Amniotic epithelial cell (primary cell): ENCODE measurements around the gene TCEANC.
"Not testable (repeated sequence)": the region's sequence is repeated elsewhere in the genome, so short reads cannot be mapped to it uniquely, and the experiment has no call there.

Experiments
- DNase-seq: peaks from one replicate; pipeline ENCODE4 v3.0.0-alpha.2; 2010; ENCODE audit warnings: low read depth

The TCEANC gene, protein sequence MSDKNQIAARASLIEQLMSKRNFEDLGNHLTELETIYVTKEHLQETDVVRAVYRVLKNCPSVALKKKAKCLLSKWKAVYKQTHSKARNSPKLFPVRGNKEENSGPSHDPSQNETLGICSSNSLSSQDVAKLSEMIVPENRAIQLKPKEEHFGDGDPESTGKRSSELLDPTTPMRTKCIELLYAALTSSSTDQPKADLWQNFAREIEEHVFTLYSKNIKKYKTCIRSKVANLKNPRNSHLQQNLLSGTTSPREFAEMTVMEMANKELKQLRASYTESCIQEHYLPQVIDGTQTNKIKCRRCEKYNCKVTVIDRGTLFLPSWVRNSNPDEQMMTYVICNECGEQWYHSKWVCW

DNA sequence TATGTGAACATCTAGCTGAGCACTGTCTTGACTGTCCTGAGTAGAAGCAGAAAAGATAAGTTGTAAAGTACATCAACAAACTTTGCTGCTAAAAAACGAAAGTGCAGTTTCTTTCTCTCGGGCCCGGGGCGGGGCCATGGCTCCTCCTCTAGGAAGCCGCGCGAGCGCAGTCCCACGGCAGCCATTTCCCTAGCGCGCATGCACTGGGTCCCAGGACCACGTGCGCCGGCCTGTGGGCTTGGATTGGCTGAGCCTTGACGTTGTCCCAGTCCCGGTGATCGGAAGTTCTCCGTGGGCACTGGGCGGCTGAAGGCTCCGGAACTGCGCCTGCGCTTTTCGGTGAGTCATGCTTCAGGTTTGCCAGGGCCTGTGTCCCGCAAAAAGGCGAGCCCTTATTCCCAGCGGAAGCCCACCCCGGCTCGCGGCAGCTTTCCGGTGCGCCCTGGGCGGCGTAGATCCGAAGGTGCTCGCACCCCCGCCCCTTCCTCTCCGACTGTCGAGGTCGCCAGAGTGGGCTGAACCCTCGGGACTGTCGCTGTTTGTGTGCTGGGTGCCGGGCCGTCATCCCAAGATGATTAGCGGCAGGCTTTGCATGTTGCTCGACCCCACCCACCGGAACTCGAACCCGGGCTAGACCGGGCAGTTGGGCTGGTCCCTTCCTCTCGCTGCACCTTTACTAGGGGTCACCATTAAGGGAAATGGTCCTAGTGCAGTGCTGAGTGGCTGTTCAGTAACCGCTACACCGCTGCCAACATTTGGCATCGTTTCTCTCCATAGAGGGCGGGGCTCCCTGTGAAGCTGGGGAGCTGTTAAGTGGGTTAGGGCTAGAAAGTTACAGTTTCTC lies at the start of gene TCEANC:
Gene TCEANC (plus strand): TSS at position 292 of the 844 bp plus-strand sequence. CDS start 9,368 bp downstream, outside the sequence.
- peak; percentile 95 for DNase-seq

DNA sequence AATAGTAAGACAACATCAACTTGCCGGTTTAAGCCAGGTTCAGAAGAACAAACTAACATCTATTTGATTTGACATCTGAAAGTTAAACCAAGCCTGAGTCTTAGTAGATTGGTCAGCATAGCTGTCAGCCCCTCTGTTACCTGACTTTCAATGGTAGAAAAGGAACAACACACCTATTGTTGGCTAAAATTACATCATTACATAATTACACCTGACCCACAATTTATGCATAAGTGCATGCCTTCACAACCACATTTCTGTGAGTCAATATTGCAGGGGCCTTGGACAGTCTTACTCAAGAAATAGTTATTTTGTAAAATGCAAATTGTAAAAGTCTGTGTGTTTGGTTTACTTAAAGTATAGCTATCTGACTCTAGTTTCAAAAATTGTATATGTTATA lies 47.3 kb upstream of the TCEANC start:
- DNase-seq: no peak

DNA sequence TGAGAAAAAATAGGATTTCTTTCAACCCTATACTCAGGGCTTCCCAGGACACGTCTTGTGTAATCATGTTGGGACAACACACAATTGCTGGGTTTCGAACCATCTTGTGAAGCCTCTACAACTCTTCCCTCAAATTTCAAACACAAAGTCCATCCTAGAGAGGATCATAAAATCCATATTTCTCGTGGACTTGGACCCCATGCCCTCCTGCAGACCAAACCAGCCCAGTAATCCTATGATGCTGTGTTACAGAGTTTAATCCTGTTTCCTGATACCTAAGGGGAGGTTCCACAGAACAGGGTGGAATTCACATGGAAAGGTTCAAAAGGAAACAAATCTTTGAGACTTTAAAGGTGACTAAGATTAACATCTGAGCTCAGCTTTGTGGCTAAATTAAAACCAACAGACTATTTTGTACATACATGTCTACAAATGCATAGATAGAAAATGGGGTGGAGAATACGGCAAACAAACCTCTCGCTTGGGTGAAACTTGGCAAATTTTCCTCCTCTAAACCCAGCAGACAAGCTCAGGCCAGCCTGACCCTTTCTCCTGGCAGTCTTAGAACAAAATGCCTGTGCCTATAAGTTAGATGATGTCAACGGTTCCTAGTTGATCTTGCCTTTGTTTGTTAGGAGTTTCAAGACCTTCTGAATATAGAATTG lies 45.5 kb upstream of the TCEANC start:
- DNase-seq: no peak

DNA sequence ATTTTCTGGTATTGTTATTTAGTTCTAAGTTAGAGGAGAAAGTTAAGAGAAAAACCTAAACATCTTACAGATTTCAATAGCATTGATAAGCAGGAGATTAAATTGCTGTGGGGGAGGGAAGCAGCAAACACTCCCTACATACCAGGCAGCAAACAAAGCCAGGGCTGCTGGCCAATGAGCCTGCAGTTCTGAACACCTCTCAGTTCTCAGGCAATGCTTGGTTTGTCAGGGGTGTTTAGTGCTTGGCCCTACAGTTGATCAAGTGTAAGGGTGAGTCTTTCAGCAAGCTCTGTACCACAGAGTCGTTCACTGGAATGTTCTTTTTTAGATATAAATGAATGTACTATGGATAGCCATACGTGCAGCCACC lies 45.0 kb upstream of the TCEANC start:
- DNase-seq: no peak

DNA sequence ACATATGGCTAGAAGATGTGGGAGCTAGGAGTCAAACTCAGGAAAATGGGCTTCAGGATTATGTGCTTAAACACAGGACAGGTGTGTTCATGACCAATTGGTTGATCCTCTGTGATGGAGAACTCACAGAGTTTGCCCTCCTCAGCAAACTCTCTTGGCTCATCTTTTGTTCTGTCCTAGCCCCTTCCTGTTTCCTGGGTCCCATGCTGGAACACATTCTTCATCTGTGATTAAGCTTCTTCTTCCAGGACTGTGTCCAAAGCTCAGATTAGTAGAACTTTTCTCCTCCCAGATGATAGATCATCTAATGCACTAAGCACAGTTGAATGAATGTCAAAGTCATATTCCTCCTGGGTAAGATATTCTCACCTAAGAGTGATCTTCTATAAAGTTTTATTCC lies 38.8 kb upstream of the TCEANC start:
- DNase-seq: no peak

DNA sequence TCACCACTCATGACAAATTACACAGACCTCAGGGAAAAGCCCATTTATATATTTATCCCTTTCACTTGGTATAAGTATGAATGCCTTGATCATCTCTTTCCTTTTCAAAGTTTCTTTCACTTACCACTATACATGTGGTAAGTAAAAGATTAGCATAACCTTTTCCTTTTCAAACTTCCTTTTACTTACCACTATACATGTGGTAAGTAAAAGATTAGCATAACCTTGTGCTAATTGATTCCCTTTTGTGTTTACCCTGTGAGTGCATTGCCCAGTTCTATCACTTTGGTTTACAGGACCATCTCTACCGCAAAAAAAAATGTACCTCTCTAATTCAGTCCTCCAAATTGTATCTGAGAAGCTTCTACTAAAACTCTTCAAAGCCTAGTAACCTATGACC lies 32.7 kb upstream of the TCEANC start:
- no peak for DNase-seq

DNA sequence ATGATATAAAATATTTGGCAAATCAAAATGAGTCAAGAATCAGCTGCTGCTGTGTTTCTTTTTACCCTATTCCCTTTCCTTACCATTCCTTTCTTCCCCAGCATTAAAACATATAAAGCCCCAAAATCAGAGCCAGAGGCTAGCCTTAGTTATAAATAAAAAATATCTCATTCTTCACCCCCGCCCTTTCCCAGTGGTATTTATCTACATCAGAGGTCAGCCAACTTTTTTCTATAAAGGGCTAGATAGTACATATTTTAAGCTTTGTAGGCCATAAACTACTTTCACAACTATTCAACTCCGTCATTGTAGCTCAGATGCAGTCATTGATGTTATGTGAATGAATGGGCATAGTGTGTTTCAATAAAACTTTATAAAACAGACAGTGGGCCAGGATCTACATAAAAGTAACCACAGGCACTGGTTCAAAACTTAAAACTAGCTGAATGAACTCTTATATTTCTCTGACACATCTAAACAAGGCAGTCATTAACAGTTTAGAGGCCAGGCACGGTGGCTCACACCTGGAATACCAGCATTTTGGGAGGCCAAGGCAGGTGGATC lies 30.5 kb upstream of the TCEANC start:
- no peak for DNase-seq

DNA sequence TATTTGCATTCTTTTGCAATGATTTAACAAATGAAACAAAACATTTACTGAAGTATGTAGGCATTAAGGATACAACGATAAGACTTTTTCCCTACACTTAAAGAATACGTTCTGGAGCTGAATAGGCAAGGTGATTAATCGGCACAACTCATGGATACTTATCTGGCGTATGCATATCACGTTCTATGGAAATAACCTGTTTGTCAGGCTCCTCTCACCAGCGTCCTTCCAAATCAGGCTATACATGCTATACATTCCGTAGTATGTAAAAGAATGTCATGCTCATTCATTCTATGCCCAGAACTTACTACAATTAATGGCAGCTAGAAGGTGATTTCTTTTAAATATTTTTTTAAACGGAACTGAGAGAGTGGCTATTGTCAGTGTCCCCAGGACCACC lies 25.6 kb upstream of the TCEANC start:
- DNase-seq: no peak

DNA sequence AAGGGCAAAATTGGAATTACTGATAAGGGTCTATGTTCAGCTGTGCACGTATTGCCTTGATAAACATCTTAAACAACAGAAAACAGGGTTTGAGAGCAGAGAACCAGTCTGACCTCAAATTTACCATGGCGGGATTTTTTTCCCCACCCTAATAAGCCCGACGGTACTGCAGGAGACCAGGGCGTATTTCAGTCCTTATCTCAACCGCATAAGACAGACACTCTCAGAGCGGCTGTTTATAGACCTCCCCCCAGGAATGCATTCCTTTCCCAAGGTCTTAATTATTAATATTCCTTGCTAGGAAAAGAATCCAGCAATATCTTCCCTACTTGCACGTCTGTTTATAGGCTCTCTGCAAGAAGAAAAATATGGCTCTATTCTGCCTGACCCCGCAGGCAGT lies 15.7 kb upstream of the TCEANC start:
- not testable (repeated sequence) for DNase-seq

DNA sequence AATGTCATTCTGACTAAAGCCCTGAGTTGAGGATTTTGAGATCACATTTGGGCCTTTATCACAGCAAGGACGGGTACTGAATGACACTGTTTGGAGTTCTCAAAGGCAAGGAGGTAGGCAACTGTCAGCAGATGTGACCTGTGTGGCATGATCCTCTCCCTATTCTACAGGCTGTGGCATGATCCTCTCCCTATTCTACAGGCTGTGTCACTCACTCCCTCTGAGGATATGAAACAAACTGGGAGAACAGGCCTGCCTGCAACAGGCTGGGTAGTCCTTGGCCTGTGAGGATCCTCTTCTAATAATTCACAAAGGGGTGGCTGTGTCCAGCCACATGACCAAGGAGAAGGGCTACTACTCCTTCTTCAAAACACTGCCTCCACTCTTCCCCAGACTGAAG lies 14.9 kb upstream of the TCEANC start:
- no peak for DNase-seq

DNA sequence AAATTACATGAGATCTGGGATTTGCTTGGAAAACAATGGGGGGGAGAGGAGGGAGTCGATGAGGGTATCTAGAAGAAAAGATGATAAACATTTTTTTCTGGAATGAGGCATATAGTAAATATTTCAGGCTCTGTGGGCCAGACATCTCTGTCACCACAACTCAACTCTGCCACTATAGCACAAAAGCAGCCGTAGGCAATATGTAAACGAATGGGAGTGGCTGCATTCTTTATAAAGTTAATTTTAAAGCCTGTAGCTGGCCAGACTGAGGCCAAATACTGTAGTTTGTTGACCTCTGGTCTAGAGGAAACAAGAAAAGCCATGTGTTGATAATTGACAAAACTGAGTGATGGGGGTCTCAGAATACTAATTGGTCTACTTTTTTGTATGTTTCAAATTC lies 14.1 kb upstream of the TCEANC start:
- no peak for DNase-seq

DNA sequence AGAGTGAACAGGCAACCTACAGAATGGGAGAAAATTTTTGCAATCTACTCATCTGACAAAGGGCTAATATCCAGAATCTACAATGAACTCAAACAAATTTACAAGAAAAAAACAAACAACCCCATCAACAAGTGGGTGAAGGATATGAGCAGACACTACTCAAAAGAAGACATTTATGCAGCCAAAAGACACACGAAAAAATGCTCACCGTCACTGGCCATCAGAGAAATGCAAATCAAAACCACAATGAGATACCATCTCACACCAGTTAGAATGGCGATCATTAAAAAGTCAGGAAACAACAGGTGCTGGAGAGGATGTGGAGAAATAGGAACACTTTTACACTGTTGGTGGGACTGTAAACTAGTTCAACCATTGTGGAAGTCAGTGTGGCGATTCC lies 11.3 kb upstream of the TCEANC start:
- not testable (repeated sequence) for DNase-seq

DNA sequence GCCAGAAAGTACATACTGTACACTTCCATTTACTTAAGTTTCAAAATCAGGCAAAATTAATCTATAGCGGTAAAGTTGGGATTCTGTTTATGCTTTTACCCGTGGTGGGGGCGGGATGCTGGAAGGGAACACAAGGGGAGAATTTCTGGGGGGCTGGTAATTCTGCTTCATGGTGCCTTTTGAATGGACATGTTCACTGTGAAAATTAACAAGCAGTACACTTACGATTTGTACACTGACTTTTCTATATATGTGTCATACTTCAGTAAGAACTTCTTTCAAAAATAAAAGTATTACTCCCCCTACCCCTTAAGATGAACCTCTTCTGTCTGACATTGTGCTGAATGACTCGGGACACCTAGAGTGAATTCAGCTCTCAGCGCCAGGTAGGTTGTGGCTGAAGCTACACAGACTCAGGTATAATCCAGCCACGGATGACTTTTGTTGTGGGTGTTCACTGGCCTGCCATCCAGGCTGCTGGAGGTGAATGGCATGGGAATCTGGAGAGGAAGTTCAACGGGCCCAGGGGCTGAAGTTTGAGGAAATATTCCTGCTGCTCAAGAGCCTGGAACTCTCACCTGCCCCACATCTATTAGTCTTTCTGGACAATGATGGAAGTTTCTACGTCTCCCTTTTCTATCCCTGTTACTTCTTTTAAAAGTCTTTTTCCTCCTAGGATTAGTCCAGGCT lies 7.3 kb upstream of the TCEANC start:
- no peak for DNase-seq

DNA sequence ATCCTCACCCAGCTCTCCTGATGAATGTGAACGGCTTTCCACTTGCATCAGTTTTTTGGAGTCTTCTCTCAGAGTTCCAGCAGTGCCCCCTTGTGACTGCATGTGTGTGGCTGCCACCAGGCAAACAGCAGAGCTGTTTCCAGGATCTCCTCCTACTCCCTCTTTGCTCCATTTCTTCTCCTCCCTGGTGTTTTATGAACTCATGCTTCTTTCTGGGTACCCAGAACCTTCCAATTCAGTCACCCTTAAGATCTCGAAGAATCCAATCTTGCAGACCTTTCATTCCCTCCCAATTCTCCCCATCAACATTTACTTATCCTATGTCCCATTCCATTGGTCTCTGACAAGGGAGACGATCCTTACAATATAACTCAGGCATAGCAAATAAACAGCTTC lies 6.8 kb upstream of the TCEANC start:
- peak; percentile 50 for DNase-seq

DNA sequence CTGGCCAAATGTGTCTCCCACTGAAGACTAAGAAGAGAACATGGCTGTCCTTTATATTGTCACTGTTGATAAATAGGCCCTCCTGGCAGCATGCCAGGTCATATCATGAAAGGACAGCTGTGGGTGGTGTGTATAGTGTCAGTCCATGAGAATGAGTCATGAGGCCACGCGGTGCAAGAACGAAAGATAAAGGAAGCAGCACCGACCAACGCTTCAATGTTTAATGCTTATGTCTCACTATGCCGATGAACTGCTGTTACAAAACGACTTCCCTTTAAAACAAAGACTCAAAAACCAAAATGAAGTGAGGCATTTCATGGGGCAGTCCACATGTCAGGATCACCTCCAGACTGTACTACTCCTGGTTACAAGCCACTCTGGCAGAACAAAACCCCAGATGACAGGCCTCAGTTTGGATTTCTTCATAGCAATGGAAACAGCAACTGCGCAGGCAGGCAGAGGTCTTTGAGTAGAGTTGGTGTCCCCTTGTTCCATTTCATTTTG lies 5.2 kb upstream of the TCEANC start:
- peak; percentile 77 for DNase-seq

DNA sequence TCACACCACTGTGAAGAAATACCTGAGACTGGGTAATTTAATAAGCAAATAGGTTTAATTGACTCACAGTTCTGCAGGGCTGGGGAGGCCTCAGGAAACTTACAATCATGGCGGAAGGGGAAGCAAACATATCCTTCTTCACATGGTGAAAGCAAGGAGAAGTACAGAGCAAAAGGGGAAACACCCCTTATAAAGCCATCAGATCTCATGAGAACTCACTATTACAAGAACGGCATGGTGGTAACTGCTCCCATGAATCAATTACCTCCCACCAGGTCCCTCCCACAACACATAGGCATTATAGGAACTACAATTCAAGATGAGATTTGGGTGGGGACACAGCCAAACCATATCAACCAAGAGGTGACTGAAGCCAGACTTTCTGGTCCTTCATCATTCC lies 4.6 kb upstream of the TCEANC start:
- not testable (repeated sequence) for DNase-seq

DNA sequence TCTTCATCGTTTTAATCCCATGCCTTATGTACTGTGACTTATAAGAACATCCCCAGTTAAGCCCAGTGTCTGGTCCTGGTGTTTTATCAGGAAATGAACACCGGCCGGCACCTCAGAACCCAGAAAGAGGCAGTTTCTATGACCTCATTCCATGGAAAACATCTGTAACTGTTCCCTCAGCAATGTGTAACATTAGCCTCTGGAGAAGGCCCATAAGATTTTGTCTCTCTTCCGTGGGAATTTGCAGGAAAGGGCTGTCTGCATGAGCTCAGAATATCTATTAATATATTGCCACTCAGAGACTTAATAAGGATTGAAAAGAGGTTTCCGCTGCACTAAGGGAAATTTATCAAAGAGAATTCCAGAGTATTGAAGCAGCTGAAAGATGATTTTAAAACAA lies 3.1 kb upstream of the TCEANC start:
- peak; percentile 68 for DNase-seq

DNA sequence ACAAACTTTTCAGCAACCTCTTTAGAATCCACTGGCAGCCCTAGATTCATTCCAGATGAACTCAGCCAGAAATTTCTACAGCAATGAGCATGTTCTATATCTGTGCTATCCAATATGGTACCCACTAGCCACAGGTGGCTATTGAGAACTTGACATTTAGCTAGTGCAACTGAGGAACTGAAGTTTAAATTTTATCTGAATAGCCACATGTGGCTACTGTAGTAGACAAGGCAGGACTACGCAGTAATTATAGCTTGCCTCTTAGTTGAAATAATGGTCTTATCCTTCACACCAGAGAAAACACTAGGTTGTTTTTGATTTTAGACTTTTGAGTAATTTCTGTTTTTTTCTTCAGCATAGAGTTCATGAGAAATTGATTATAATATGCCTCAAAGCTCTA lies 2.6 kb upstream of the TCEANC start:
- DNase-seq: no peak

DNA sequence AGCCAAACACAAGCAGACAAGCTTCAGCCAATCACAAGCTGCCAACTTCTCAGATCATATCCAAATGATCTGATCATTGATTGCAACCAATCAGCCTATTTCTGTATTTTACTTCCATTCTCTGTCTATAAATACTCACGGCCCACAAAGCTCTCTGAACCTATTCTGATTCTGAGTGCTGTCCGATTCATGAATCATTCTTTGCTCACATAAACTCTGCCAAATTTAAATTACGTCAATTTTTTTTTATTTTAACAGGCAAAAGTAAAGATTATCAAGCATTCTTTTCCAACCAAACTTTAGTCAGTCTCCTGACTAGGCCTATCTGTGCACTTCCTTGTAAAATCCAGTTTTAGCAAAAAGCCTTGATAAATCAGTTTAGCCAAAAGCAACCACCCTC lies 1.8 kb upstream of the TCEANC start:
- DNase-seq: no peak

DNA sequence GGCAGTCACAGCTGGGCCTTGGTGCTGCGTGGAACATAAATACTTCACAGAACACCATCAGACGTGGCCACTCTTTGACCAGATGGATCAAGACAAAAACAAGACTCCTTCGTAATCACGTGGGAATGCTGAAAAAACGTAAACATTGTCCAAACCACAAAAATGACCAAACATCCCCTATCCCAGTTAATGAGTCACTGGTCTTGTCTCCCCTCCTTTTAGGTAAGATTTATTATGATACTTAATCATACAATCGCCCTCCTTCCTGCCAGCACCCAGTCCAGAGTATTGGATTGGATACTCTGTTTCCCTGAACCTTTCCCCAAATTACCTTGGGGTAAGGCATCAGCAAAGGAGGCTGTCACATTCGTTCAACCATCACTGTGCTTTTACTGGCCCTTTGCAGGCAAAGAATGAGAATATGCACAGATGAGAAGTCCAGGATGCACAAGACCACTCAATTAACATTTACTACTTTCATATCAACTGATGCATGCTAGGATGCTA lies 601 bp upstream of the TCEANC start:
- peak; percentile 96 for DNase-seq

DNA sequence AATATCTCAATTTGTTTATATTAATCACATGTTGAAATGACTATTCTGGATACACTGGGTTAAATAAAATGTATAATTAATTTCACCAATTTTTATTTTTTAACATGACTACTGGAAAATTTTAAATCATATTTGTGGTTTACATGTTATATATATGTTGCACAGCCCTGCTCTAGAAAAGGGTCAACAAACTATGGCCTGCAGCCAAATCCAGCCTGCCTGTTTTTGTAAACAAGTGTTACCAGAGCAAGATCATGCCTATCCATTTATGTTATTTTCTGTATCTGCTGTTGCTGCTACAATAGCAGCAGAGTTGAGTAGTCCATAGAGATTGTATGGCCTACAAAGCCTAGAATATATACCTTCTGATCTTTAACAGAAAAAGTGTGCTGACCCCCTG lies 1.2 kb downstream of the TCEANC start:
- no peak for DNase-seq

DNA sequence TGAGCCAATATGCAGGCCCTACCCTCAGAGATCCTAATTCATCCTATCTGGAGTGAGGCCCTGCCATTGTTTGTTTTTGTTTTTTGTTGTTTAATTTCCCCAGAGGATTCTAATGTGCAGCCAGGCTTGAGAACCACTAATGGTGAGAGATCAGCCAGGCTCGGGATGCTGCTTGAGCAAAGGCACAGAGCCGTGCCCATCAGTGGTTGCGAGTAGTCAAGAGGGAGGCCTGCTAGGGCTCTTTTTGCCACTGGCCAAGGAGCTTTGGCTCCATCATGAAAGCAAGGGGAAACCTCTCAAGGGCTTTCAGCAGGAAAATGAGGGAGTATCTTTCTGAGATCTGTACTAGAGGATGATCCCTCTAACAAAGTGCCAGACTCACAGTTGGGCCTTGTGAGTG lies 2.7 kb downstream of the TCEANC start:
- DNase-seq: no peak
